IPS-11a (cell line): ENCODE data around the gene FUBP3.

Source experiments
- H3K4me3 ChIP-seq: one replicate; pipeline ENCODE4 v1.5.1; 2013; ENCODE audit warnings: low read depth, low read length, control low read depth

The FUBP3 gene

GRCh38 chr9:130661451-130662098 lies 82.2 kb downstream of the FUBP3 start:
- H3K4me3 ChIP-seq = no peak overlapping the region

GRCh38 chr9:130662099-130662969 lies 83.0 kb downstream of the FUBP3 start:
- no peak overlapping the region for H3K4me3 ChIP-seq

GRCh38 chr9:130662970-130663257 lies 83.5 kb downstream of the FUBP3 start:
- H3K4me3 ChIP-seq = no peak overlapping the region

GRCh38 chr9:130663258-130663976 lies 84.0 kb downstream of the FUBP3 start:
- no peak overlapping the region for H3K4me3 ChIP-seq

GRCh38 chr9:130663977-130664250 lies 84.5 kb downstream of the FUBP3 start:
- peak overlapping the region; percentile 17 for H3K4me3 ChIP-seq

- peak within 1 kb of the TSS; percentile 17 for H3K4me3 ChIP-seq
These were observed 85.1 kb downstream of the FUBP3 start, which contains the start of gene PRDM12 for GRCh38 chr9:130664251-130665028. Gene PRDM12 (plus strand): TSS chr9:130664594. CDS start chr9:130664654, 60 bp downstream.

GRCh38 chr9:130665029-130665430 lies 85.7 kb downstream of the FUBP3 start:
- H3K4me3 ChIP-seq = no peak overlapping the region

GRCh38 chr9:130665431-130666392 lies 86.3 kb downstream of the FUBP3 start:
- H3K4me3 ChIP-seq = no peak overlapping the region

- no peak overlapping the region for H3K4me3 ChIP-seq
These were observed 87.2 kb downstream of the FUBP3 start for GRCh38 chr9:130666393-130667119.

GRCh38 chr9:130667120-130667435 lies 87.7 kb downstream of the FUBP3 start:
- H3K4me3 ChIP-seq = no peak overlapping the region

- no peak overlapping the region for H3K4me3 ChIP-seq
These were observed 88.8 kb downstream of the FUBP3 start for GRCh38 chr9:130668196-130668595.

- no peak overlapping the region for H3K4me3 ChIP-seq
These were observed 89.3 kb downstream of the FUBP3 start for GRCh38 chr9:130668659-130669058.

- H3K4me3 ChIP-seq = no peak overlapping the region
These were observed 90.6 kb downstream of the FUBP3 start for GRCh38 chr9:130669965-130670364.

- H3K4me3 ChIP-seq = no peak overlapping the region
These were observed 91.3 kb downstream of the FUBP3 start for GRCh38 chr9:130670644-130671043.

GRCh38 chr9:130672466-130672865 lies 93.1 kb downstream of the FUBP3 start:
- H3K4me3 ChIP-seq = no peak overlapping the region

GRCh38 chr9:130672933-130673615 lies 93.7 kb downstream of the FUBP3 start:
- H3K4me3 ChIP-seq = no peak overlapping the region

GRCh38 chr9:130675396-130675795 lies 96.0 kb downstream of the FUBP3 start:
- no peak overlapping the region for H3K4me3 ChIP-seq

- H3K4me3 ChIP-seq = no peak overlapping the region
These were observed 97.9 kb downstream of the FUBP3 start for GRCh38 chr9:130677252-130677651.
